Rectal smooth muscle tissue (tissue), 1 donor: Measurements from ENCODE around the gene OR10AD1.
"Not testable (repeated sequence)": the region's sequence is repeated elsewhere in the genome, so short reads cannot be mapped to it uniquely, and the experiment has no call there.

Experiments
- H3K27ac ChIP-seq: one replicate; pipeline ENCODE4 v1.7.0; 2013; ENCODE audit warnings: low read depth, low read length, inconsistent platforms
- H3K27me3 ChIP-seq: one replicate; pipeline ENCODE4 v1.7.0; 2013; ENCODE audit warnings: low read length; ENCODE audit not compliant: control insufficient read depth, insufficient read depth
- H3K36me3 ChIP-seq: one replicate; pipeline ENCODE4 v1.7.0; 2013; ENCODE audit warnings: low read length; ENCODE audit not compliant: control insufficient read depth, insufficient read depth
- H3K4me1 ChIP-seq: one replicate; pipeline ENCODE4 v1.7.0; 2013; ENCODE audit warnings: low read length; ENCODE audit not compliant: control insufficient read depth, insufficient read depth
- H3K4me3 ChIP-seq: one replicate; pipeline ENCODE4 v1.7.0; 2013; ENCODE audit warnings: low read length
- H3K9ac ChIP-seq: one replicate; pipeline ENCODE4 v1.7.0; 2013; ENCODE audit warnings: low read length

Gene OR10AD1

GRCh38 chr12:48175613-48176416, 27.3 kb downstream of the OR10AD1 start:
- H3K9ac ChIP-seq = no peak overlapping the region
- no peaks in the 10 kb centered on the region for H3K27me3 ChIP-seq
- no peaks in the 10 kb centered on the region for H3K36me3 ChIP-seq
- no peak overlapping the region for H3K4me3 ChIP-seq
- no peak overlapping the region for H3K27ac ChIP-seq
- no peaks in the 10 kb centered on the region for H3K4me1 ChIP-seq

GRCh38 chr12:48169011-48169410, 34.1 kb downstream of the OR10AD1 start:
- Histone ChIP-seq H3K36me3 (no peaks in the 10 kb centered on the region), H3K9ac (no peak overlapping the region), H3K27ac (no peak overlapping the region), H3K4me3 (no peak overlapping the region), H3K4me1 (no peaks in the 10 kb centered on the region), H3K27me3 (peaks cover 2% of the 10 kb centered on the region)

GRCh38 chr12:48165089-48165981, 37.8 kb downstream of the OR10AD1 start:
- Histone ChIP-seq H3K4me3 (no peak overlapping the region), H3K36me3 (no peaks in the 10 kb centered on the region), H3K27me3 (peaks cover 2% of the 10 kb centered on the region), H3K4me1 (no peaks in the 10 kb centered on the region), H3K27ac (no peak overlapping the region), H3K9ac (no peak overlapping the region)

GRCh38 chr12:48164451-48164850, 38.6 kb downstream of the OR10AD1 start:
- H3K27ac ChIP-seq = no peak overlapping the region
- H3K27me3 ChIP-seq = peaks cover 2% of the 10 kb centered on the region
- no peaks in the 10 kb centered on the region for H3K4me1 ChIP-seq
- no peaks in the 10 kb centered on the region for H3K36me3 ChIP-seq
- H3K4me3 ChIP-seq = no peak overlapping the region
- no peak overlapping the region for H3K9ac ChIP-seq

- H3K27ac ChIP-seq = no peak overlapping the region
- H3K9ac ChIP-seq = no peak overlapping the region
- no peaks in the 10 kb centered on the region for H3K27me3 ChIP-seq
- no peaks in the 10 kb centered on the region for H3K36me3 ChIP-seq
- no peak overlapping the region for H3K4me3 ChIP-seq
- H3K4me1 ChIP-seq = no peaks in the 10 kb centered on the region
These were observed 39.8 kb downstream of the OR10AD1 start for GRCh38 chr12:48163150-48163747.

- no peak overlapping the region for H3K27ac ChIP-seq
- H3K36me3 ChIP-seq = peaks cover 2% of the 10 kb centered on the region
- no peaks in the 10 kb centered on the region for H3K27me3 ChIP-seq
- H3K4me1 ChIP-seq = peaks cover 3% of the 10 kb centered on the region
- H3K9ac ChIP-seq = no peak overlapping the region
- no peak overlapping the region for H3K4me3 ChIP-seq
These were observed 42.3 kb downstream of the OR10AD1 start for GRCh38 chr12:48160807-48161206.

GRCh38 chr12:48160046-48160445, 43.0 kb downstream of the OR10AD1 start:
- Histone ChIP-seq H3K27ac (no peak overlapping the region), H3K4me1 (peaks cover 3% of the 10 kb centered on the region), H3K36me3 (peaks cover 2% of the 10 kb centered on the region), H3K4me3 (no peak overlapping the region), H3K9ac (no peak overlapping the region), H3K27me3 (no peaks in the 10 kb centered on the region)

- H3K36me3 ChIP-seq = peaks cover 5% of the 10 kb centered on the region
- H3K27ac ChIP-seq = peak overlapping the region; percentile 88
- peaks cover 3% of the 10 kb centered on the region for H3K4me1 ChIP-seq
- H3K9ac ChIP-seq = no peak overlapping the region
- H3K4me3 ChIP-seq = peak overlapping the region; percentile 100
- no peaks in the 10 kb centered on the region for H3K27me3 ChIP-seq
These were observed 45.2 kb downstream of the OR10AD1 start for GRCh38 chr12:48157889-48158370.

- H3K27me3 ChIP-seq = no peaks in the 10 kb centered on the region
- peak within 1 kb of the TSS; percentile 96 for H3K27ac ChIP-seq
- H3K9ac ChIP-seq = peak within 1 kb of the TSS; percentile 94
- peaks cover 5% of the 10 kb centered on the region for H3K36me3 ChIP-seq
- H3K4me3 ChIP-seq = peak within 1 kb of the TSS; percentile 100
- H3K4me1 ChIP-seq = peaks cover 3% of the 10 kb centered on the region
These were observed 45.8 kb downstream of the OR10AD1 start, which contains the start of gene ASB8 for GRCh38 chr12:48157018-48157888. Gene ASB8 (minus strand): TSS chr12:48157515. CDS start chr12:48153496, 4,019 bp downstream.

GRCh38 chr12:48156652-48157017, 46.5 kb downstream of the OR10AD1 start:
- H3K36me3 ChIP-seq = peaks cover 7% of the 10 kb centered on the region
- no peaks in the 10 kb centered on the region for H3K27me3 ChIP-seq
- peak overlapping the region; percentile 100 for H3K4me3 ChIP-seq
- peaks cover 3% of the 10 kb centered on the region for H3K4me1 ChIP-seq
- H3K9ac ChIP-seq = peak overlapping the region; percentile 67
- H3K27ac ChIP-seq = peak overlapping the region; percentile 96

GRCh38 chr12:48155786-48156185, 47.3 kb downstream of the OR10AD1 start:
- H3K27ac ChIP-seq, H3K4me1 ChIP-seq, H3K4me3 ChIP-seq, H3K27me3 ChIP-seq, H3K9ac ChIP-seq: not testable (repeated sequence)
- peaks cover 15% of the 10 kb centered on the region for H3K36me3 ChIP-seq
